Right ventricle myocardium superior (tissue), 1 donor: ENCODE measurements around the gene UGT1A1. TPM values are rescaled to one million over a fixed set of nuclear protein-coding genes. Genes with fewer than 3 reads are reported as not detected.
A peak's percentile ranks its signal among the peaks of the same experiment; 100 is the strongest.

Source experiments
- ATAC-seq: fragments of 200-7000 bp; cut with Tn5 transposase; one replicate; pipeline ENCODE4 v1.9.1; 2020; ENCODE audit warnings: mild to moderate bottlenecking; ENCODE audit not compliant: poor library complexity
- DNase-seq: peaks from one replicate; pipeline ENCODE4 v3.0.0-alpha.2; 2020
- intact Hi-C: fragments of 100-400 bp; cut with DNase I; formaldehyde crosslinking; loops from one replicate; pipeline ENCODE4 v1.11.2; 2022
- total RNA-seq: library from RNA; stranded (reverse); fragmentation: NEBNext Ultra II Directional; extraction: Animal tissue kit (Norgen Biotek cat#: 25700); gene quantifications from one replicate; pipeline ENCODE4 v1.2.1, GENCODE V29; 2021
- donor health status: DM: no; HTN: yes; CAD: no; lungs with severe emphysema.

UGT1A1 gene
- total RNA-seq, 1 donor from 2014 or later, result not detected

DNA sequence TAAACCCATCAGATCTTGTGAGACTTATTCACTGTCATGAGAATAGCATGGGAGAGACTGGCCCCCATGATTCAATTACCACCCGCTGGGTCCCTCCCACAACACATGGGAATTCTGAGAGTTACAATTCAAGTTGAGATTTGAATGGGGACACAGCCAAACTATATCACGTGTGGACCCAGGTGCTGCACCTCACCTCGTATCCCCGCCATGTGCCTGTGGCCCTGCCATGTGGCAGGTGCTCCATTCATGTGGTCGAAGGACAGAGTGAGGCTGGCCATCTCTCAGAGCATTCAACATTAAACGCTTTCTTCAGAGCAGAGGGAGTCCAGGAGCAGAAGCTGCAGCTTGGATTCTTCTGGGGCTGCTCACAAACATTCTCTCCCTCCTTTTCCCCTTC is 50.3 kb downstream of the UGT1A1 start:
- intact Hi-C loops, result no loop called here
- ATAC-seq (no peak), DNase-seq (no peak)

DNA sequence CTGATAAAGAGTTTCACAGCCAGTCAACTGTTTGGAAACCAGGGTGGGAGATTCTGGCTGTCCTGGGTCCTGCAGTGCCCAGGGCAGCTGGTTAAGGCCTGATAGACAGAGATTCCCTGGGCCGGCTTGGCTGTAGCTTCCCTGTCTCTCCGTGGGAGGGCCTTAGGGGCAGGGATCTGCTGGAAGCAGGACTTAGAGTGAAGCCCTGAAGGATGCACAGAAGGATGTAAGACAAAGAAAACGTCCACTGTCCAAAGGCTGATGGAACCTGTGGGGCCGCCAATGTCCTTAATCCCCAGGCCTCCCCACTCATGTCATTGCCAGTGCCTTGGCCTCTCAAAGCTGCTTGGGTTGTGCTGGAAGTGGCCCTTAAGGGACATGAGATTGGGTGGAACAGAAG is 51.0 kb downstream of the UGT1A1 start:
- no peak for DNase-seq
- intact Hi-C loops, result no loop called here
- no peak for ATAC-seq

DNA sequence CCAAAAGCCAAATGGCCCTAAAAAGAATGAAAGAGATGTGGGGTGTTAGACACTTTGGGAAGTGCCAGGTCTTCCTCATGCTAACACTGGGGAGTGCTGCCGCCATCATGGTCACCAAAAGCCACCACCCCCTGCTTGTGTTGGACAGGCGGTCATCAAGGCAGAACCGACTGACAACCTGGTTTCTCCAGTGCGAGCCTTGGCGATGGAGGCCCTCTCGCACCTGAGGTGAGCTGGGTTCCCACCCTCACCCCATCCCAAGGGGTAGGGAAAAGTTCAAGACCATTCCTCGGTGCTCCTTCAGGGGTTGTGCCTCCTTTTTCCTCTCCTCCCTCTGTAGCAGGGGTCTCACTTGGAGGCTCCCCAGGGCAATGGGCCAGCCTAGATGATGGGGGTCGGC is 51.7 kb downstream of the UGT1A1 start:
- ATAC-seq (no peak), DNase-seq (no peak)
- intact Hi-C loops, result no loop called here

DNA sequence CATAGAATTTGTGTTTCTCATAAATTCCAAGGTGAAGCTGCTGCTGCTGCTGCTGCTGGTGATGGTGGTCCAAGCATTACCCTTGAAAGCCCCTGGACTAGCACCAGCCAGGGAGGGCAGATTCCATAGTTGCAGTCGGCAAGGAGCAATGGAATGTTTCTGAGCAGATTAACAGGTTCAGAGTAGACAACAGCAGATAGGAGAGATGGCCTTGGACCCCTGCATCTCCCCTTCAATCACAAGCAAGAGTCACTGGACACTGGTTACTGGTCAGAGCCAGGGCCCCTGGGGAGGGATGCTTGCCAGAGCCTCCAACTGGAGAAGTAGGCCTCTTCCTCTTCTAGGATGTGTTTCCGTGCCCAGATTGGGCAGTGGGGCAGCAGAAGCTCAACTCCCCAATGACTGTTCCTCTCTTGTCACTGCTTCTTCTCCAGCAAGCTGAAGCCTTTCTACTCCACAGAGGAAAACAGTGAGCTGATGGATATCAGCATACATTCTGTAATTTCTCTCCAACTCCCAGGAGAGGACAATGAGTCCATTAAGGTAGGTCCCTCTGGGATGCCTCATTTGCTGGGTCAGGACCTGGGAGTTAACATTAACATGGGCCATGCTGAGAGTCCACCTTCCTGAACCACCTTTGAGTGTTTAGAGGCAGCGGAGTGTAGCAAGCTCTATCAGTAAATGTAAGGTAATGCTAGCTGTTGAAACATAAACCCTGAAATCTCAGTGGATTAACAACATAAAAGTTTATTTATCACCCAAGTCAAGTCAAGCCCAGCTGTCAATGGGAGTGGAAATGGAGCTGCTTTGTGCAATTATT is 53.4 kb downstream of the UGT1A1 start:
- intact Hi-C loops, result no loop called here
- ATAC-seq (no peak), DNase-seq (no peak)

DNA sequence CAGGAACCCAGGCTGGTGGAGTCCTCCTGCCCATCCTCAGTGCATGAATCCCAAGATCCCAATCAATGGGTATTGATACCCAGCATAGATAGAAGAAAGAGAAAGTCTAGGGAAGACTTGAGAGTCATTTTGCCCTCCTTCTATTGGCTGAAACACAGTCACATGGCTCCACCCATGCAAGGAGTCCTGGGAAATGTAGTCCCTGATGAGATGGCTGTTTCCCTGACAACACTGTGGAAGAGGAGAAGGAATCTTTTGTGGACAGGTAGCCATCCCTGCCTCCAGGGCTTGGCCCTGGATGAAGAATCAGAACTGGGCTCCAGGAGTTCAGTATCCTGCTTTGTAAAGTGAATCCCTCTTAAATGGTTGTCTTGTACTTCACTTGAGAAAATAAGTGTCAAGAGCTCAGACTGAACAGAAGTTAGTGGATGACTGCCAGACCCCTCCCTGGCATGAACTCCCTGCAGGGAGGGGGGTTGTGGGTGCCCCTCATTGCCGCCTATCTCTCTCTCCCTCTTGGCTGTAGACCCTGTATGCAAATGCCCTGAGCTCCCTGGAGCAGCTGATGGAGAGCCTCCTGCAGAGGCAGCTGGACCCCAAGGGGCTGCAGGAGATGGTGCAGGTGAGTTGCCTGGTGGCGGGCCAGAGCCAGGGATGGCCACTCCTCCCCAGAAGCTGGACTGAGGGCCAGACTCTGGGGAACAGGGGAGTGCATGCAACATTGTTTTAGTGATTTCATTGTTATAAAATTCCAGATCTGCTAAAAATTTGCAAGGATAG is 54.2 kb downstream of the UGT1A1 start:
- DNase-seq, result no peak
- ATAC-seq, result no peak
- intact Hi-C loops, result no loop called here

DNA sequence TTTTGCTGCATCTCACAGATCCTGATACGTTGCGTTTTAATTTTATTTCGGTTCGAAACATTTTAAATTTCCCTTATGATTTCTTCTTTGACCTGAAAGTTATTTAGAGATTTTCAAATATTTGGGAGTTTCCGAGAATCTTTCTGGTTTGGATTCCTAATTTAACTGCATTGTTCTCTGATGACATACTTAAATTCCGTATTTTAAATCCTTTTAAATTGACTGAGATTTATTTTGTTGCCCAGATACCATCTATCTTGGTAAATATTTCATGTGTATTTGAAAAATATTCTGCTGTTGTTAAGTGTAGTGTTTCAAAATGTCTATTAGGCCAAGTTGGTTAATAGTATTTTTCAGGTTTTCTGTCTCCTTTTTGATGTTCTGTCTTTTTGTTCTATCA is 55.8 kb downstream of the UGT1A1 start:
- DNase-seq, result no peak
- intact Hi-C loops, result no loop called here
- no peak for ATAC-seq

DNA sequence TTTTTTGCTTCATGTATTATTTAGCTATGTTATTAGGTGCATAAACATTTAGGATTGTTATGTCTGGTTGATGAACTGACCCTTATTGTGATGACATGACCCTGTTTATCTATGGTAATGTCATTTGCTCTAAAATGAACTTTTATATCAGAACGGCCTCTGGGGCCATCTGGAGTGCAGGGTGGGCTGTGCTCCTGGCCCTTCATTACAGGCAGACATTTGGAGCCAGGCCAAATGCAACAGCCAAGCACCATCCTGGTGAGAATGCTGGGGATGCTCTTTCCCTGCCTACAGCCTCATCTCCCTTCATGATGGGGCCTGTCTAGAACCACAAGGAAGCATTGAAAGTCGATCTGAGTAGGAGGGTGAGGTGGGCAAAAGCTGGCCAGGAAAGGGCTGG is 56.3 kb downstream of the UGT1A1 start:
- intact Hi-C loops, result no loop called here
- no peak for DNase-seq
- ATAC-seq, result no peak

DNA sequence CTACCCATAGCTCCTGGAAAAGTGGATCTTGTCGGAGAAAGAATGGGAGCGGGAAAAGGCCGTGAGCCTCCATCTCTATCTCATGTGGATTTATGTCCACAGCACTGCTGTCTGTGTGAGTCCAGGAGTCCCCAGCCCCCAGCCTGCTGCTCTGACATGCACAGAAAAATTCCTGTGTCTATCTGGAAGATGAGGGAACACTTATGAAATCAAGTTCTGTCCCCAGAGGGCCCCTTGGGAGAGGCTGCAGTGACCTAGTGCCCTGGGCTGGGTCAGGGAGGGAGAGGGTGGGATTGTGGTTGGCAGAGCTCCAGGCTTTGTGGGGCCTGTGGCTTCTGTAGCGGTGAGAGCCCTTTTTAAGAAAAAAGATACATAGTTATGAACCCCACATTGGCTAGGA is 56.7 kb downstream of the UGT1A1 start:
- DNase-seq, result no peak
- intact Hi-C loops, result no loop called here
- no peak for ATAC-seq

DNA sequence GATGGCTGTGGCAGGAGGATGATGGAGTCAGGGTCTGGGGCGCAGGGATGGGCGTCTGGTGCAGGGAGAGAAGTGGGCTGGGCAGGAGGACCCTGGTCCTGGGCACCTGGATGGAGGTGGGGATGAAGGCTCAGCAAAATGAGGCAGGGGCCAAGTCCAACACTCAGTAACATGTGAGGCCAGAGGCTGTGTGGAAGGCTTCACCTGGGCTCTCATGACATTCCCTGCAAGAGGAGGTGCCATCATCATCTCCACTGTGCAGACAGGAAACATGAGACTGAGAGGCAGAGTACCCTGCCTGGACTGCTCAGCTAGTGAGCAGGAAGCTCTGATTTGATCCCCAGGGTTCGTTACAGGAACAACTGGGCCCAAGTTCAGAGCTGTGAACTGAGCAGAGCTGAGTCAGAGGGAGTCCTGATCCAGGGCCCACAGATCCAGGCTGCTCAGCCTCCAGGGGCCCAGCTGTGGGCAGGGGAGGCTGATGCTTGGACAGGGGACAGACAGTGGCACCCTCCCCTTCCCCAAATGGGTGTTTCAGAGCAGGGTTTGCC is 57.4 kb downstream of the UGT1A1 start:
- intact Hi-C loops, result no loop called here
- ATAC-seq, result peak; percentile 22
- no peak for DNase-seq

DNA sequence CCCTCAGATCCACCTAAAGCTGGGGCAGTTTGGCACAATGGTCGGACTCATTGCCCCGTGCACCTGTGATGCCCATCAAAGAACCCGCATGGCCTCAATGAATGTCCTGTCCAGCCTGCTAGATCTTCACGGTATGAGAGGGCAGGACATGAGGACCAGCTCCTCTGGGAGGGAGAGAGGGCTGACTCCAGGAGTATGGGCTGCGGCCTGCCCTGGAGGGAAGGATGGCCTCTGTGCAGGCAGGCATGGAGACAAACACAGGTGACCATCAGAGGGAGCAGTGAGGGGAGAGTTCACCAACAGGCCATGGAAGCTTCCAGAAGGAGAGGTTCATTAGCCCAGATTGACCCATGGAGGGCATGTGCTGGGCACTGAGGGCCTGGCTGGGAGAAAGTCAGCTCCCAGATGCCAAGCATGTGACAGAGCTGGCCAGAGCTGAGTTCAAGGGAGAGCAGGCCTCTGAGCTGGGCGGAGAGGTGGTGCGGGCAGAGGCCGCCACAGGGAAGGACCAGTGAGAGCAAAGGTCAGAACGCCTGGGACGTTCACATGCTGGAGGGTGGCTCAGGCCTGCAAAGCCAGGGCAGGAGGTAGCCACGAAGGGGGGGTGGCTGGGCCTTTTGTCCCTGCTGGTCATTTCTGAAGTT is 58.0 kb downstream of the UGT1A1 start:
- intact Hi-C loops, result no loop called here
- no peak for ATAC-seq
- no peak for DNase-seq

DNA sequence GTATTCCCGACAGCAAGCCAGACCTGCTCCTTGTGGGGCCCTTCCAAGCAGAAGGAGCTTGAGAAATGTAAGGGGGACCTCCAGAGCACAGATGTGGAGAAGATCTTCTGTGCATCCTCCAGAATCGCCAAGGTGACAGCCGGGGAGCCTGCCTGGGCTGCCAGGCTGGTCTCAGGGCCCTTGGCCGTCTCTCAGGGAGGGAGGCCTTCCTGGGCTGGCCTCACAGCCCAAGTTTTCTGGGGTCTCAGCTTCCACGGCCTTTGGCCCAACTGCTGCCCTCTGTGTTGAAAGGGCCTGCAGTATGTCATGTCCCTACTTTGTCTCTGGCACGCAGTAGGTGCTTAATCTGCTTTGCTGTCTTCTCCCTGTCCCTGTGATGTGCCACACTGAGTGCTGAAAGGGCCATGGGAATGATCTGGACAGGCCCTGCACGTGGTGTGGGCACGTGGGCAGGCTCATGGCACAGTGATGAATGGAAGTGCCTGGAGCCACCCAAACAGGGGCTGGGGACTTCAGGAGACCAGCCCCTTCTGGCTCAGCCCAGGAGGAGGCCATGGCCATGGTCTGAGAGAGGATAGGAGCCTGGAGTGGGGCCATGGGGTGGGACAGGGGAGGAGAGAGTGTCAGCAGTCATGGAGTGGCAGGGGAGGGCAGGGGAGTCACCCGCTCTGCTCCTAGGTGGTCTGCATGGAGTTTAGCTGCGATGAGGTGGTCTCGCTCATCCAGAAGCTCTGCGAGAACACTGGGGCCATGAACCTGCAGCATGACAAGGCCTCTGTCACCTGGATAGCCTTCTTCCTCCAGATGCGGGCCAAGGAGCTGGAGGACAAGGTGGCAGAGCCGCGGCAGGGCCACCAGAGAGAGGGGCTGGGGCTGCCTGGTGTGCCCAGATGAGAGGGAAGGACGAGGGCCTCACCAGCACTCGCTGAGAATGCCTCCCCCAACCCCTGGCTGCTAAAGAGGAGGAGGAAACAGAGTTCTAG is 58.9 kb downstream of the UGT1A1 start:
- no peak for DNase-seq
- intact Hi-C loops, result no loop called here
- ATAC-seq, result no peak

DNA sequence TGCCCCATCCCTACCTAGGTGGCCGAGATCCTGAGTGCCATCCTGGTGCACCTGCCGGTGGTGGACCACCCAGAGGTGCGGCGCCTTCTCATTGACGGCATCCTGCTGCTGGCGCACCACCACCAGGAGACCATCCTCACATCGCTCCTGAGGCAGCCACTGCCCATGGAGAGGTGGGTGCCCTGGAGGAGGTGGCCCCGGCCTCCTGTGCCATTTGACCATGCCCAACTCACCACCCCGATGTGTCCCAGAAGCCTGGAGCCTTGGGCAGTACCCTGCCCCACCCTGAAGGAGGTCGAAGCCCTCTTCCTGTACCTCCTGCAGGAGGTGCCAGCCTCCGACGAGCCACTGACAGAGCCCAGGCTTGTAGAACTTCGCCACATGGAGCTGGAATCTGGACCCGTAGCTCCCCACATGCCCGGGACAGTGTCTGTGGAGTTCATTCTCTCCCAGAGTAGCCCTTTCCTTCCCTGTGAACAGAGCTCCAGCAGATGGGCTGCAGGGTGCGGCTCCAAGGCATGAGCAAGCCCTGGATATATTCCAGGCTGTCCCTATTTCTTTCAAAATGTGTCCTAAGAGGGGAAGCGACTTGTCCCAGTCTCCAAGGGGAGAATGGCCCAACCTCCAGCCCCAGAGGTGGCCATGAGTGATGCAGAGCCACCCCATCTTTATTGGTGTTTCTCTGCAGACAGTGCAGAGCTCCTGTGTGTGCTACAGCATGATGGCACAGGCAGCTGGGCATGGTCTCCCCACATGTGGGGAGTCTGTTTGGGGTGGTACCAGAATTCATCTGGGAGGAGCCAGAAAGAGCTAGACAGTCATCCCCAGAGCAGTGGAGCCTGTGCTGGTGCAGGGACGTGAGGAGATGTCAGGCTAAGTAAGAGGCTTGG is 60.1 kb downstream of the UGT1A1 start:
- intact Hi-C loops, result no loop called here
- DNase-seq, result no peak
- ATAC-seq, result no peak

DNA sequence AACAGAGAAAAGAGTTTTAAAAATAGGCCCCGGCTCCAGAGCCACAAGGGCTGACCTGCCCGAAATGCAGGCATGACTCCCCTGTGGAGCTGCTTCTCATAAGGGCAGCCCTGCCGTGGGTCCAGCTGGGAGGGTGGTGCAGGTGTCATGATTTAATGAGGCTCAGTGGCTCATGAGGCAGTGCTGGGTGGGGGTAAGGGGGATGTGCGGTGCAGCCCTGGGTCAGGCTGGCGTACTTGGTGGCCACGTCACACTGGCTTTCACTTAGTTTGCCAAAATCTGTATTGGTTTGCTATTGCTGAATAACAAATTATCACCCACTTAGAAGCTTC is 60.7 kb downstream of the UGT1A1 start:
- ATAC-seq (no peak), DNase-seq (no peak)
- intact Hi-C loops, result no loop called here

DNA sequence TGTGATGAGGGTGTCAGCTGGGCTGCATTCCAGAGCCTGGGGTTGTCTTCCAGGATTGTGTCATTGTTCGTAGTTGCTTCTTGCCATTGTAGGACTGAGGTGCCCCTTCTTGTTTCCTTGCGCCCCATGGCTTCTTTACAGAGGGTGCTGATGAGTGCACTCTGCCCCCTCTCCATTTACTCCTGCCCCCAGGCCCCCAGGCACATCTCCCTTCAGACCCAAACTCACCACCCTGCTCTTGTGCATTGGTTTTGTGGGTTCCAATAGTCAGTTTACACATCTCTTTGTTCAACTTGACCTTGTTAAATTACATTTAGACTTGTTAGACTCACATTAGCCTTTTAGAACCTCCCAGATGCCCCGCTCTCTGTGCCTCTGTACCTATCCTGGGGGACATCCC is 61.1 kb downstream of the UGT1A1 start:
- intact Hi-C loops, result no loop called here
- DNase-seq (no peak), ATAC-seq (no peak)

DNA sequence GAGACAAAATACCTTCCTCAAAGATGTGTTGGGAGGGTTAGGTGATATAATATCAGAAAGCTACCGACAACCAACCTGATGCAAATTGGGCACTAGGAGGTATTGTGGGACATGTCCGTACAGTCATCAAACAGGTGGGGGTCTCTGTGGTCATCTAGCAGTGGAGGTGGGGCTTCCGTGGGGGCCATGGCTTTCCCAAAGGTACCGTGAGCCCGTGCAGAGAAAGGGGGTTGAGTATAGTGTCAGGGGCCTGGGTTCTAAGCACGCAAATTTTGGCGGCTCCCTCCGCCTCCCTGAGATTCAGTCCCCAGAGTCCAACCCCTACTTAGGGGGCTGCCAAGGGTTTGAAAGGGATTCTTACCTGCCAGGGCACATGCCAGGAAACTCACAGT is 61.6 kb downstream of the UGT1A1 start:
- ATAC-seq, result no peak
- no peak for DNase-seq
- intact Hi-C loops, result no loop called here

DNA sequence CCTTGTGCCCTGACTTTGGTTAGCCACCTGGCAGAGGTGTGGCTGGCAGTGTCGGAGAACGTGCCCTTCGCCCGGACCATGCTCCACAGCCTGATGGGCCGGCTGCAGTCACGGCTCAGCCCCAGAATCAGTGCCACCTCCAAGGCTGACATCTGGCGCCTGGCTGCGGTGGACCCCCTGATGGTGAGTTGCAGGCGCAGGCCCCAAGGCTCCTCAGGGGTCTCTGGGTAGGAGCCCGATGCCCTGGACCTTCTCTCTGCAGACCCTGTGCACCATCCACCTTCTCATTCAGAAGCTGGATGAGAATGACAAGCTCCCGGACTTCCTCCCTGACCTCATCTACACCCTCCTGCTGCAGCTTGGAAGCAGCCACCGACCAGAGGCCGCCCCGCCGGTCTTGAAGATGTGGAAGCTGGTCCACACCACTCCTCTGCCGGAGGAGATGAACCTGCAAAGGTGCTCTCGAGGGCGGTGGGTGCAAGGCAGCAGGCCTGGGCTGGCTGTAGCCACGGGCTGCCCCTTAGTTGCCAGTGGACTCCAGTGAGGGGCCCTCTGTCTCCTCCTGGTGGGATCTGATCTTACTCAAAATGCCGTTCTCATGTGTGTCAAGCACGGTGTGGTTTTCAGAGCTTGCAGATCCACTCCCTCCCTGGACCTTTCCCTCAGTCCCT is 62.2 kb downstream of the UGT1A1 start:
- ATAC-seq (no peak), DNase-seq (no peak)
- intact Hi-C loops, result no loop called here
